Stimulated activated CD8-positive, alpha-beta memory T cell treated with anti-CD3 and anti-CD28 coated beads, Interleukin-15, amount 100 ng/mL, for 24 hours (primary cell): Measurements from ENCODE around the gene DGKD.

Experiments used
- DNase-seq: peaks from one replicate; pipeline ENCODE4 v3.0.0-alpha.2; 2020; ENCODE audit warnings: low read depth

Gene DGKD

GRCh38 chr2:233461481-233461891, 107.2 kb downstream of the DGKD start:
- no peak for DNase-seq

GRCh38 chr2:233462202-233462785, 108.0 kb downstream of the DGKD start:
- DNase-seq, result no peak

GRCh38 chr2:233462826-233463470, 108.7 kb downstream of the DGKD start:
- no peak for DNase-seq

- no peak for DNase-seq
Measured at GRCh38 chr2:233463586-233463985, 109.3 kb downstream of the DGKD start.

- DNase-seq, result no peak
Measured at GRCh38 chr2:233464056-233464455, 109.8 kb downstream of the DGKD start.

GRCh38 chr2:233464531-233465240, 110.4 kb downstream of the DGKD start:
- no peak for DNase-seq

- DNase-seq, result no peak
Measured at GRCh38 chr2:233466991-233467603, 112.8 kb downstream of the DGKD start.

GRCh38 chr2:233468047-233468740, 113.9 kb downstream of the DGKD start:
- DNase-seq, result no peak

GRCh38 chr2:233468741-233469110, 114.4 kb downstream of the DGKD start:
- no peak for DNase-seq

- DNase-seq, result no peak
Measured at GRCh38 chr2:233469261-233470010, 115.1 kb downstream of the DGKD start.

GRCh38 chr2:233470011-233470687, 115.9 kb downstream of the DGKD start:
- no peak for DNase-seq

GRCh38 chr2:233470839-233471238, 116.5 kb downstream of the DGKD start:
- DNase-seq, result no peak

GRCh38 chr2:233471291-233472035, 117.2 kb downstream of the DGKD start:
- DNase-seq, result no peak

GRCh38 chr2:233473386-233473791, 119.1 kb downstream of the DGKD start:
- no peak for DNase-seq

- no peak for DNase-seq
Measured at GRCh38 chr2:233473878-233474277, 119.6 kb downstream of the DGKD start.

- no peak for DNase-seq
Measured at GRCh38 chr2:233474308-233475160, 120.2 kb downstream of the DGKD start.

- no peak for DNase-seq
Measured at GRCh38 chr2:233476063-233476410, 121.7 kb downstream of the DGKD start.

GRCh38 chr2:233476651-233477547, 122.6 kb downstream of the DGKD start:
- no peak for DNase-seq
